IMR-90 (cell line): ENCODE data around the gene FGF2. TPM values are rescaled to one million over a fixed set of nuclear protein-coding genes. Genes with fewer than 3 reads are reported as not detected.

Experiments
- ATAC-seq: fragments of 200-7000 bp; cut with Tn5 transposase; 2 replicates; pipeline ENCODE4 v1.9.1; 2020; ENCODE audit warnings: low read depth, mild to moderate bottlenecking, moderate library complexity
- BruUV-seq: library from RNA; stranded (reverse); fragments of 400-500 nt; replicated peaks from 2 replicates; lab custom pipeline; 2021; lab: Mats Ljungman, UMichigan
- CTCF ChIA-PET: fragments of 300-600 bp; formaldehyde crosslinking; extraction: SDS; loops from one replicate; lab custom pipeline; 2021; ENCODE audit warnings: antibody characterized with exemption; lab: Yijun Ruan, JAX
- POLR2A ChIA-PET: fragments of 300-600 bp; sonication (Branson Sonifier 250); formaldehyde crosslinking; loops from one replicate; lab custom pipeline; 2022; ENCODE audit warnings: antibody characterized with exemption; ENCODE audit not compliant: unreplicated experiment; lab: Charles Lee
- DNase-seq: peaks from one replicate; pipeline ENCODE4 v3.0.0; 2013
- H2AFZ ChIP-seq: replicated peaks from 2 replicates; pipeline ENCODE3; 2013; ENCODE audit warnings: low read length, mild to moderate bottlenecking; ENCODE audit not compliant: poor library complexity
- H2AK5ac ChIP-seq: 2 replicates; pipeline ENCODE4 v1.6.1; 2013; ENCODE audit warnings: low read depth, low read length, inconsistent platforms
- H2AK9ac ChIP-seq: replicated peaks from 2 replicates; pipeline ENCODE3; 2013; ENCODE audit warnings: mild to moderate bottlenecking, low read depth, low read length, moderate library complexity; ENCODE audit not compliant: poor library complexity
- H2BK120ac ChIP-seq: 2 replicates; pipeline ENCODE4 v1.6.1; 2013; ENCODE audit warnings: low read depth, low read length, inconsistent platforms
- H2BK15ac ChIP-seq: 3 replicates; pipeline ENCODE4 v1.6.1; 2013; ENCODE audit warnings: low read depth, low read length, inconsistent platforms
- H2BK20ac ChIP-seq: 2 replicates; pipeline ENCODE4 v1.6.1; 2013; ENCODE audit warnings: low read depth, mild to moderate bottlenecking, inconsistent platforms, low read length, moderate library complexity
- H2BK5ac ChIP-seq: 2 replicates; pipeline ENCODE4 v1.6.1; 2013; ENCODE audit warnings: mild to moderate bottlenecking, low read depth, low read length, inconsistent platforms; ENCODE audit not compliant: poor library complexity, severe bottlenecking
- H3K14ac ChIP-seq: replicated peaks from 2 replicates; pipeline ENCODE4 v1.6.1; 2013; ENCODE audit warnings: low read depth, low read length, inconsistent platforms
- H3K18ac ChIP-seq: 2 replicates; pipeline ENCODE4 v1.6.1; 2013; ENCODE audit warnings: low read depth, low read length, control low read depth
- H3K23ac ChIP-seq: 2 replicates; pipeline ENCODE4 v1.6.1; 2013; ENCODE audit warnings: low read depth, low read length, inconsistent platforms
- H3K27ac ChIP-seq: 2 replicates; pipeline ENCODE4 v1.5.1; 2013; ENCODE audit warnings: mild to moderate bottlenecking, control low read depth, low read length; ENCODE audit not compliant: insufficient read depth
- H3K27me3 ChIP-seq: 2 replicates; pipeline ENCODE4 v1.6.1; 2013; ENCODE audit warnings: low read length; ENCODE audit not compliant: control insufficient read depth, insufficient read depth
- H3K36me3 ChIP-seq: 2 replicates; pipeline ENCODE4 v1.6.1; 2013; ENCODE audit warnings: low read length, mixed read lengths; ENCODE audit not compliant: control insufficient read depth, insufficient read depth
- H3K4ac ChIP-seq: 2 replicates; pipeline ENCODE4 v1.6.1; 2013; ENCODE audit warnings: low read depth, low read length, inconsistent platforms
- H3K4me1 ChIP-seq: 2 replicates; pipeline ENCODE4 v1.6.1; 2013; ENCODE audit warnings: low read length, mixed read lengths; ENCODE audit not compliant: control insufficient read depth, insufficient read depth
- H3K4me2 ChIP-seq: 2 replicates; pipeline ENCODE4 v1.6.1; 2013; ENCODE audit warnings: low read depth, mild to moderate bottlenecking, control low read depth, low read length, moderate library complexity
- H3K4me3 ChIP-seq: 2 replicates; pipeline ENCODE4 v1.5.1; 2013; ENCODE audit warnings: low read depth, mild to moderate bottlenecking, control low read depth, low read length, moderate library complexity; ENCODE audit not compliant: insufficient read depth
- H3K56ac ChIP-seq: 2 replicates; pipeline ENCODE4 v1.6.1; 2013; ENCODE audit warnings: low read length, inconsistent platforms; ENCODE audit not compliant: insufficient read depth; ENCODE audit errors: extremely low read depth
- H3K79me1 ChIP-seq, 2 experiments: 2 replicates each; pipeline ENCODE4 v1.6.1; 2013; ENCODE audit warnings: low read length in 2 of 2, inconsistent platforms in 1 of 2, low read depth in 1 of 2
- H3K9ac ChIP-seq: 2 replicates; pipeline ENCODE4 v1.6.1; 2013; ENCODE audit warnings: low read depth, low read length, control low read depth
- H3K9me1 ChIP-seq: 2 replicates; pipeline ENCODE4 v1.6.1; 2013; ENCODE audit warnings: low read length, inconsistent platforms; ENCODE audit not compliant: insufficient read depth
- H3K9me3 ChIP-seq: 2 replicates; pipeline ENCODE4 v1.6.1; 2013; ENCODE audit warnings: low read length; ENCODE audit not compliant: control insufficient read depth, insufficient read depth
- H4K20me1 ChIP-seq: 2 replicates; pipeline ENCODE4 v1.6.1; 2013; ENCODE audit warnings: low read length, inconsistent platforms; ENCODE audit not compliant: insufficient read depth
- H4K5ac ChIP-seq: 2 replicates; pipeline ENCODE4 v1.6.1; 2013; ENCODE audit warnings: mild to moderate bottlenecking, low read depth, low read length, control low read depth
- H4K8ac ChIP-seq, 2 experiments: 2 replicates each; pipeline ENCODE4 v1.6.1; 2013; ENCODE audit warnings: low read depth in 2 of 2, low read length in 2 of 2, control low read depth in 1 of 2, inconsistent platforms in 1 of 2
- H4K91ac ChIP-seq: 2 replicates; pipeline ENCODE4 v1.6.1; 2013; ENCODE audit warnings: low read depth, low read length, inconsistent platforms; ENCODE audit not compliant: insufficient read depth
- BHLHE40 ChIP-seq: fragments of 150-350 bp; IDR thresholded peaks from 2 replicates; pipeline ENCODE4 v1.6.1; 2016; ENCODE audit warnings: mild to moderate bottlenecking, low read depth, low read length
- CEBPB ChIP-seq: IDR thresholded peaks from 2 replicates; pipeline ENCODE4 v1.6.1; 2012; ENCODE audit warnings: low read depth, low read length, improper control_type of control experiment
- CHD1 ChIP-seq: IDR thresholded peaks from 2 replicates; pipeline ENCODE4 v1.6.1; 2012; ENCODE audit warnings: low read depth, low read length, improper control_type of control experiment
- FOS ChIP-seq: fragments of 150-350 bp; IDR thresholded peaks from 2 replicates; pipeline ENCODE4 v1.6.1; 2016; ENCODE audit warnings: low read depth, low read length
- MAFK ChIP-seq: IDR thresholded peaks from 2 replicates; pipeline ENCODE4 v1.6.1; 2012; ENCODE audit warnings: low read depth, low read length, improper control_type of control experiment
- MAZ ChIP-seq: IDR thresholded peaks from 2 replicates; pipeline ENCODE4 v1.6.1; 2012; ENCODE audit warnings: low read depth, mild to moderate bottlenecking, low read length, improper control_type of control experiment, moderate library complexity, borderline replicate concordance
- MXI1 ChIP-seq: IDR thresholded peaks from 2 replicates; pipeline ENCODE4 v1.6.1; 2012; ENCODE audit warnings: low read depth, mild to moderate bottlenecking, low read length, moderate library complexity, borderline replicate concordance
- NFE2L2 ChIP-seq: fragments of 150-350 bp; IDR thresholded peaks from 2 replicates; pipeline ENCODE4 v1.6.1; 2016; ENCODE audit warnings: low read depth, mild to moderate bottlenecking, low read length
- POLR2A ChIP-seq: IDR thresholded peaks from 2 replicates; pipeline ENCODE4 v1.6.1; 2012; ENCODE audit warnings: mild to moderate bottlenecking, low read depth, low read length
- RAD21 ChIP-seq: IDR thresholded peaks from 2 replicates; pipeline ENCODE4 v1.6.1; 2012; ENCODE audit warnings: low read length, improper control_type of control experiment
- RCOR1 ChIP-seq: IDR thresholded peaks from 2 replicates; pipeline ENCODE4 v1.6.1; 2012; ENCODE audit warnings: mild to moderate bottlenecking, low read length, improper control_type of control experiment; ENCODE audit not compliant: insufficient replicate concordance
- RFX5 ChIP-seq: IDR thresholded peaks from 2 replicates; pipeline ENCODE4 v1.8.0; 2012; ENCODE audit warnings: low read depth, mild to moderate bottlenecking, low read length, moderate library complexity
- SMC3 ChIP-seq: fragments of 150-350 bp; IDR thresholded peaks from 2 replicates; pipeline ENCODE4 v1.6.1; 2016; ENCODE audit warnings: low read depth, mild to moderate bottlenecking, antibody characterized with exemption, low read length, moderate library complexity
- USF2 ChIP-seq: fragments of 150-350 bp; IDR thresholded peaks from 2 replicates; pipeline ENCODE4 v1.6.1; 2017; ENCODE audit warnings: mild to moderate bottlenecking, antibody characterized with exemption, low read length, low read depth
- WGBS, 2 experiments: methylation state at CpG; one replicate each; pipeline versions ENCODE4 v1.1.5 to v1.1.7; 2013; ENCODE audit warnings: missing lambda C conversion rate in 2 of 2; ENCODE audit not compliant: insufficient read length in 1 of 2; ENCODE audit errors: extremely low coverage in 2 of 2; 5-methylcytosine and 5-hydroxymethylcytosine counted together
- dilution Hi-C: fragments of 300-500 bp; cut with HindIII; formaldehyde crosslinking; loops from one replicate; pipeline ENCODE4 v1.14.3; 2018; ENCODE audit warnings: low sequenced_read_pairs; ENCODE audit not compliant: unreplicated experiment
- in situ Hi-C: fragments of 300-500 bp; cut with MboI; formaldehyde crosslinking; loops from 3 replicates; pipeline ENCODE4 v1.14.3; 2019; ENCODE audit warnings: low sequenced_read_pairs, inconsistent platforms, mixed read lengths
- intact Hi-C: fragments of 100-400 bp; cut with micrococcal nuclease; formaldehyde crosslinking; loops from 2 replicates; pipeline ENCODE4 v1.10.0; 2022
- polyA plus RNA-seq, 3 experiments: library from polyadenylated mRNA; depleted of rRNA; stranded (reverse); fragments of >200 nt; gene quantifications; 2 replicates each; pipeline ENCODE4 v1.2.3, GENCODE V29; 2012; ENCODE audit warnings: low replicate concordance in 1 of 3
- total RNA-seq: library from RNA; depleted of rRNA; stranded (reverse); fragments of >200 nt; gene quantifications from 2 replicates; pipeline ENCODE4 v1.2.3, GENCODE V29; 2012
- TF ChIP-seq, protein P1 (sequence below): conservative IDR thresholded peaks from 2 replicates; pipeline ENCODE4 v1.5.1; 2012; ENCODE audit warnings: mild to moderate bottlenecking, low read depth, low read length, improper control_type of control experiment
- TF ChIP-seq, protein P2 (sequence below): fragments of 150-350 bp; IDR thresholded peaks from 2 replicates; pipeline ENCODE4 v1.6.1; 2016; ENCODE audit warnings: low read depth, mild to moderate bottlenecking, low read length, moderate library complexity, borderline replicate concordance

The FGF2 gene
- total and polyA plus RNA-seq, 2 of the 4 experiments (the other 2 are of a cell fraction), result 12.9 to 27.1 TPM

DNA sequence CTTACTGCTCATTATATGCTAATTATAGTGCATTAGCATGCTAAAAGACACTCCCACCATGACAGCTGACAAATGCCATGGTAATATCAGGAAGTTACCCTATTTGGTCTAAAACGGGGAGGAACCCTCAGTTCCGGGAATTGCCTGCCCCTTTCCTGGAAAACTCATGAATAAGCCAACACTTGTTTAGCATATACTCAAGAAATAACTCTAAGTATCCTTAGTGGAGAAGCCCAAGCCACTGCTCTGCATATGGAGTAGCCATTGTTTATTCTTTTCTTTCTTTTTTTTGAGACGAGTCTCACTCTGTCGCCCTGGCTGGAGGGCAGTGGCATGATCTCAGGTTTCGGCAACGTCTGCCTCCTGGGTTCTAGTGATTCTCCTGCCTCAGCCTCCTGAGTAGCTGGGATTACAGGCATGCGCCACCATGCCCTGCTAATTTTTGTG, 80.3 kb downstream of the FGF2 start:
- ChIA-PET CTCF (no interaction called here), POLR2A (no interaction called here)
- Histone ChIP-seq H4K8ac (no peak overlapping the region), H3K23ac (no peak overlapping the region), H3K9me1 (peaks cover 4% of the 10 kb centered on the region), H3K27me3 (no peaks in the 10 kb centered on the region), H3K36me3 (no peaks in the 10 kb centered on the region; the same call in 1 of the 2 replicates), H3K9ac (no peak overlapping the region), H3K4me1 (0 out of 2 replicates have a peak, but pooled peaks cover 2% of the 10 kb centered on the region), H2BK15ac (no peak overlapping the region), H3K9me3 (no peaks in the 10 kb centered on the region), H3K14ac (no peak overlapping the region), H3K4me3 (no peak overlapping the region), H3K4me2 (no peak overlapping the region), H3K27ac (no peak overlapping the region), H2AK5ac (no peak overlapping the region), H2BK120ac (no peak overlapping the region), H2AFZ (no peak overlapping the region), H4K91ac (no peak overlapping the region), H3K56ac (no peak overlapping the region), H3K4ac (no peak overlapping the region), H2BK5ac (no peak overlapping the region), H3K79me1 (peaks cover 0 to 3% of the 10 kb centered on the region in 2 experiments; a peak in 1 of 4 replicates), H3K18ac (no peak overlapping the region), H4K5ac (no peak overlapping the region), H2AK9ac (no peak overlapping the region), H2BK20ac (no peak overlapping the region), H4K20me1 (no peaks in the 10 kb centered on the region)
- in situ Hi-C loops (loop anchor here (25.0 kb wide), 1 partner anchor 595 kb away; no protein-coding TSS in a partner anchor), dilution Hi-C loops (loop anchor here (25.0 kb wide), 2 partner anchors 145 to 295 kb away; partner anchors contain the start of gene IL21), intact Hi-C loops (no loop called here)
- DNase-seq (no peak), ATAC-seq (no peak)
- no TSS peak for BruUV-seq
- WGBS, 2 experiments, result 79% methylated on average over 4 of the region's 7 CpGs; no CpG with 5 or more reads in 1 of the 2 experiments
- TF ChIP-seq MAFK (no peak), USF2 (no peak), RAD21 (no peak), MXI1 (no peak), BHLHE40 (no peak), RCOR1 (no peak), FOS (no peak), POLR2A (no peak), CEBPB (no peak), MAZ (no peak), NFE2L2 (no peak), CHD1 (no peak), RFX5 (no peak), SMC3 (no peak)
- TF ChIP-seq, protein P1, sequence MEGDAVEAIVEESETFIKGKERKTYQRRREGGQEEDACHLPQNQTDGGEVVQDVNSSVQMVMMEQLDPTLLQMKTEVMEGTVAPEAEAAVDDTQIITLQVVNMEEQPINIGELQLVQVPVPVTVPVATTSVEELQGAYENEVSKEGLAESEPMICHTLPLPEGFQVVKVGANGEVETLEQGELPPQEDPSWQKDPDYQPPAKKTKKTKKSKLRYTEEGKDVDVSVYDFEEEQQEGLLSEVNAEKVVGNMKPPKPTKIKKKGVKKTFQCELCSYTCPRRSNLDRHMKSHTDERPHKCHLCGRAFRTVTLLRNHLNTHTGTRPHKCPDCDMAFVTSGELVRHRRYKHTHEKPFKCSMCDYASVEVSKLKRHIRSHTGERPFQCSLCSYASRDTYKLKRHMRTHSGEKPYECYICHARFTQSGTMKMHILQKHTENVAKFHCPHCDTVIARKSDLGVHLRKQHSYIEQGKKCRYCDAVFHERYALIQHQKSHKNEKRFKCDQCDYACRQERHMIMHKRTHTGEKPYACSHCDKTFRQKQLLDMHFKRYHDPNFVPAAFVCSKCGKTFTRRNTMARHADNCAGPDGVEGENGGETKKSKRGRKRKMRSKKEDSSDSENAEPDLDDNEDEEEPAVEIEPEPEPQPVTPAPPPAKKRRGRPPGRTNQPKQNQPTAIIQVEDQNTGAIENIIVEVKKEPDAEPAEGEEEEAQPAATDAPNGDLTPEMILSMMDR, result no peak
- TF ChIP-seq, protein P2, sequence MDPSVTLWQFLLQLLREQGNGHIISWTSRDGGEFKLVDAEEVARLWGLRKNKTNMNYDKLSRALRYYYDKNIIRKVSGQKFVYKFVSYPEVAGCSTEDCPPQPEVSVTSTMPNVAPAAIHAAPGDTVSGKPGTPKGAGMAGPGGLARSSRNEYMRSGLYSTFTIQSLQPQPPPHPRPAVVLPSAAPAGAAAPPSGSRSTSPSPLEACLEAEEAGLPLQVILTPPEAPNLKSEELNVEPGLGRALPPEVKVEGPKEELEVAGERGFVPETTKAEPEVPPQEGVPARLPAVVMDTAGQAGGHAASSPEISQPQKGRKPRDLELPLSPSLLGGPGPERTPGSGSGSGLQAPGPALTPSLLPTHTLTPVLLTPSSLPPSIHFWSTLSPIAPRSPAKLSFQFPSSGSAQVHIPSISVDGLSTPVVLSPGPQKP, result no peak
